ENCODE measurements around the gene CREM. TPM values are rescaled to one million over a fixed set of nuclear protein-coding genes. Genes with fewer than 3 reads are reported as not detected.

CREM gene
- polyA plus RNA-seq, 3 donors from 2014 or later: 51.4 to 84.0 (median 59.1) TPM

DNA sequence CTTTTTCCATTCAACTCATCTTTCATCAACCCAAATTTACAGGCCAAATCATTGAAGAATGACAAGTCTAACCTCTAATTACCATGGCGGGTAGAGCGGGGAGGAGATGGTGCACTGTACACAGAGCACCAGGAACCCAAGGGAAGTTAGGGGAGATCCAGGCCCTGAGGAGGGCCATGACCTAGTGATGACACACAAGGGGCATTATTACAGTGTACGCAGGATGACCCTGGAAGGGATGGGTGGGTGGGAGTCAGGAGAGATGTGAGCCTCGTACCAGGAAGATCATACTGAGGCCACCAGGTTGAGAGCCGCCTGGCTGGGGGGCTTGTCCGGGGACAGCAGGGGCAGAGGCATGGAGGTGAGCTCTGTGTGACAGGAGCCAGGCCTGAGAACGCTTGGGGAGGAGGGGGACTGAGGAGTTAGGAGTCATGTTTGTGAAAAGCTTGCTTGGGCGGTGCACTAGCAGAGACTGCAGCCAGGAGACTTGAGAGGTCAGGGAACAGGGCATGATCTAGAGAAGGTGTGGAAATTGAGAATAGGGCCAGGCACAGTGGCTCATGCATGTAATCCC lies 120.2 kb downstream of the CREM start:
- DNase-seq: no peak
- H3K9me3 Mint-ChIP-seq: no peaks in the 10 kb centered on the region
- H3K4me3 Mint-ChIP-seq: no peak overlapping the region
- peaks cover 0 to 4% (median 2%) of the 10 kb centered on the region in 3 donors for H3K27me3 Mint-ChIP-seq (ENCODE audit: low read depth in 3 of 3)
- H3K4me1 Mint-ChIP-seq: no peaks in the 10 kb centered on the region
- no peak overlapping the region for H3K27ac Mint-ChIP-seq
- H3K36me3 Mint-ChIP-seq: no peaks in the 10 kb centered on the region

DNA sequence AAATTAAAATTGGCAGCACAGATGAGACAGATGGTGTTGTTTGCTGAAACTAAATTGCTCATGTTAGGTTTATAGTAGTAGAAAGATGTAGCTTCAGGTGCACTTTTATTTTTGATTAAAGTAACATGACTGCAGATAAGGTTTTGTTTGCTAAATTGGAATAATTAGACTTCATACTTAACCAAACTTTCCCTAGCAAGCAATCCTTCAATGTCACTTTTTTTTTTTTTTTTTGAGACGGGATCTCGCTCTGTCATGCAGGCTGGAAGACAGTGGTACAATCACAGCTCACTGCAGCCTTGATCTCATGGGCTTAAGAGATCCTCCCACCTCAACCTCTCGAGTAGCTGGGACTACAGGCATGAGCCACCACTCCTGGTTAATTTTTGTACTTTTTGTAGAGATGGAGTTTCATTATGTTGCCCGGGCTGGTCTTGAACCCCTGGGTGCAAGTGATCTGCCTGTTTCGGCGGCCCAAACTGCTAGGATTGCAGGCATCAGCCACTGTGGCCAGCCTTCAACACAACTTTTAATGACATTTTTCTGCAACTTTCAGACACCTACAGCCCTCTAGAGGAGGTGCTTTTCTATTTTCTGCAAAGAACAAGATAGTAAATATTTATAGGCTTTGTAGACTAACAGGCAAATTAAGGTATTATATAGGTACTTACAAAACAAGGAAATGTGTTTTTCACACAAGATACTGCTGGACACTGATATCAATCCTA lies 124.9 kb downstream of the CREM start:
- Mint-ChIP-seq H3K27me3 (ENCODE audit: low read depth in 3 of 3) (peaks cover 0 to 2% (median 0%) of the 10 kb centered on the region in 3 donors), H3K4me3 (no peak overlapping the region), H3K36me3 (no peaks in the 10 kb centered on the region), H3K4me1 (no peaks in the 10 kb centered on the region), H3K9me3 (no peaks in the 10 kb centered on the region), H3K27ac (no peak overlapping the region)
- DNase-seq: no peak

DNA sequence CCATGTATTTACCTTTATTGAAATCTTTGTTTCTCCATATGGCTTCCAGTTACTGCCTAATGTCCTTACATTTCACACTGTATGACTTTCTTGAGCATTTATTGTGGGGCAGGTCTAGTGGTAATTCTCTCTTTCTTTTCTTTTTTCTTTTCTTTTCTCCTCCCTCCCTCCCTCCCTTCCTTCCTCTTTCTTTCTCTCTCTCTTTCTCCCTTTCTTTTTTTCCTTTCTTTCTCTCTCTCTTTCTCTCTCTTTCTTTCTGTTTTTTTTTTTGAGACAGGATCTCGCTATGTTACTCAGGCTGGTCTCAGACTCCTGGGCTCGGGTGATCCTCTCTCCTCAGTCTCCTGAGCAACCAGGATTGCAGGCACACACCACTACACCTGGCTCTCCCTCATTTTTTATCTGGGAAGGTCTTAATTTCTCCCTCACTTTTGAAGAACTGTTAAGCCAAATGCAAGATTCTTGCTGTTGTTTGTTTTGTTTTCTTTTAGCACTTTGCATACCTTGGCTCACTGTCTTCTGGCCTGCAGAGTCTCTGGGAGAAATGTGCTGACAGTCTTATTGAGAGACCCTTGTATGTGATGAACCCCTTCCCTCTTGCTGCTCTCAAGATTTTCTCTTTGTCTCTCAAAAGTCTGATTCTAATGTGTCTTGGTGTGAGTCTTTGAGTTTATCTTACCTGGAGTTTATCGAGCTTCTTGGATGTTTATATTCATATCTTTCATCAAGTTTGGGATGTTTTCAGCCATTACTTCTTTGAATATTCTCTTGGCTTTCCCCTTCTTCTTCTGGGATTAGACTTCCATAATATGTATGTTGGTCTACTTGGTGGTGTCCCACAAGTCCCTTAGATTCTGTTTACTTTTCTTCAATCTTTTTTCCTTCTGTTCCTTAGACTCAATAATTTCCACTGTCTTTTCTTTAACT lies 130.7 kb downstream of the CREM start:
- no peaks in the 10 kb centered on the region for H3K4me1 Mint-ChIP-seq
- H3K4me3 Mint-ChIP-seq: no peak overlapping the region
- DNase-seq: no peak
- H3K27me3 Mint-ChIP-seq (ENCODE audit: low read depth in 3 of 3): peaks cover 0 to 4% (median 0%) of the 10 kb centered on the region in 3 donors
- H3K36me3 Mint-ChIP-seq: peaks cover 5 to 9% (median 7%) of the 10 kb centered on the region in 3 donors
- no peak overlapping the region for H3K27ac Mint-ChIP-seq
- peaks cover 2 to 15% (median 9%) of the 10 kb centered on the region in 6 donors for H3K9me3 Mint-ChIP-seq

DNA sequence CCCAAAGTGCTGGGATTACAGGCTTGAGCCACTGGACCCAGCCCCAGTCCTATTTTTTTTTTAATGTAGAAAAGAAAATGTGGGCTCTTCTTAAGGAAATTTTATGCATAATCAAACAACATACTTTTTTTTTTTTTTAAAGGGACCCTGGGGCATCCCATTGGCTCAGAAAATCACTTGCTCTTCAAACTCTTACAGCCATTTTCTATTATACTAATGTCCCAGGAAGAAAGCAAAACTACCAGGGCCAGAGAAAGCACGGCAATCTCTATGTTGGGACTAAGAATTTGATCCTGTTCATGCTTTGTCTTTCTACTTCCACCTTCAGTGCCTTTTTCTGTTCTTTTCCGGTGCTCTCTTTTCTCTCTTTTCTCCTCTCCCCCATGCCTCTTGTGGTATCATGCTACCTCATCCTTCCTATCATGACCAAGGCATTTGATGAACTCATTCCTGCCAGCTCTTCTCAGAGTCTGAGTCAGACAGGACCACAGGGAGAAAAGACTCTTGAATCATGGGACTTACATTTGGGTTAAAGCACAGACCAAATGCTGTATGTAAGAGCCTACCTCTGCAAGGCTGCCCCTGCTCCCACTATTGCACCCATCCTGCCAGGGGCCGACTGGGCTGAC lies 133.2 kb downstream of the CREM start:
- DNase-seq: no peak
- Mint-ChIP-seq H3K27me3 (ENCODE audit: low read depth in 3 of 3) (peaks cover 0 to 4% (median 2%) of the 10 kb centered on the region in 3 donors), H3K36me3 (peaks cover 5 to 9% (median 7%) of the 10 kb centered on the region in 3 donors), H3K4me1 (no peaks in the 10 kb centered on the region), H3K27ac (no peak overlapping the region), H3K9me3 (peaks cover 2 to 15% (median 9%) of the 10 kb centered on the region in 6 donors), H3K4me3 (no peak overlapping the region)

DNA sequence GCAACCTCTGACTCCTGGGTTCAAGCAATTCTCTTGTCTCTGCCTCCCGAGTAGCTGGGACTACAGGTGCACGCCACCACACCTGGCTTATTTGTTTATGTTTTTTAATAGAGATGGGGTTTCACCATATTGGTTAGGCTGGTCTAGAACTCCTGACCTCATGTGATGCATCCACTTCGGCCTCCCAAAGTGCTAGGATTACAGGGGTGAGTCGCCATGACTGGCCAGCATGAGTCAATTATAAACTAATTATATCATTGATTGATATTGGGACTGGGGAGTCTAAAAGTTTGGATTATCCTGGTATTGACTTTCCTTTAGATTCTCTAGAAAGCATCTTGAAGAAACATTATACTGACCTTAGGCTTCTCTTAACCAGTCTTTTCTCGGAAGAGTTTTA lies 135.8 kb downstream of the CREM start:
- H3K27me3 Mint-ChIP-seq (ENCODE audit: low read depth in 3 of 3): peaks cover 2 to 4% (median 2%) of the 10 kb centered on the region in 3 donors
- DNase-seq: no peak
- peaks cover 0 to 11% (median 6%) of the 10 kb centered on the region in 6 donors for H3K9me3 Mint-ChIP-seq
- peaks cover 5 to 6% (median 5%) of the 10 kb centered on the region in 3 donors for H3K36me3 Mint-ChIP-seq
- no peak overlapping the region for H3K27ac Mint-ChIP-seq
- H3K4me1 Mint-ChIP-seq: no peaks in the 10 kb centered on the region
- no peak overlapping the region for H3K4me3 Mint-ChIP-seq

Other genes starting within 250 kb of the CREM start
- 10 to 100 TPM; 15.8 to 34.2 (median 33.2) TPM for gene CUL2, start 36.5 kb upstream of the CREM start, polyA plus RNA-seq
- gene CCNY, start 209.7 kb downstream of the CREM start, polyA plus RNA-seq: 10 to 100 TPM in 2 of 3 donors, 1 to 10 TPM in 1; 7.8 to 13.2 (median 12.4) TPM

Data from immature natural killer cell (primary cell).